Activated CD8-positive, alpha-beta memory T cell treated with anti-CD3 and anti-CD28 coated beads, Interleukin-2, amount 50 U/mL, for 1 hour (primary cell): ENCODE results near the gene POU2F1.

ENCODE experiments used
- DNase-seq: peaks from one replicate; pipeline ENCODE4 v3.0.0-alpha.2; 2020; ENCODE audit errors: extremely low read depth

Gene POU2F1

DNA sequence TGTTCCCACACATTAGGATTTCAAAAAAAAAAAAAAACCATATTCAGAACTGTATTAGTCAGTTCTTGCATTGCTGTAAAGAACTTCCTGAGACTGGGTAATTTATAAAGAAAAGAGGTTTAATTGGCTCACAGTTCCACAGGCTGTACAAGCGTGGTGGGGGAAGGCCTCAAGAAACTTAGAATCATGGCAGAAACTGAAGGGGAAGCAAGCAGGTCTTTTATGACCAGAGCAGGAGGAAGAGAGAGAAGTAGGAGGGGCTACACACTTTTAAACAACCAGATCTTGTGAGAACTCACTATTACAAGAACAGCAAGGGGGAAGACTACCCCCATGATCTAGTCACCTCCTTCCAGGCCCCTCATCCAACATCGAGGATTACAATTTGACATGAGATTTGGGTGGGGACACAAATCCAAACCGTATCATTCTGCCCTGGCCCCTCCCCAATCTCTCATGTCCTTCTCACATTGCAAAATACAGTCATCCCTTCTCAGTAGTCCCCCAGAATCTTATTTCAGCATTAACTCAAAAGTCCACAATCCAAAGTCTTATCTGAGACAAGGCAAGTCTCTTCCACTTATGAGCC is 51.8 kb downstream of the POU2F1 start:
- DNase-seq, result no peak

DNA sequence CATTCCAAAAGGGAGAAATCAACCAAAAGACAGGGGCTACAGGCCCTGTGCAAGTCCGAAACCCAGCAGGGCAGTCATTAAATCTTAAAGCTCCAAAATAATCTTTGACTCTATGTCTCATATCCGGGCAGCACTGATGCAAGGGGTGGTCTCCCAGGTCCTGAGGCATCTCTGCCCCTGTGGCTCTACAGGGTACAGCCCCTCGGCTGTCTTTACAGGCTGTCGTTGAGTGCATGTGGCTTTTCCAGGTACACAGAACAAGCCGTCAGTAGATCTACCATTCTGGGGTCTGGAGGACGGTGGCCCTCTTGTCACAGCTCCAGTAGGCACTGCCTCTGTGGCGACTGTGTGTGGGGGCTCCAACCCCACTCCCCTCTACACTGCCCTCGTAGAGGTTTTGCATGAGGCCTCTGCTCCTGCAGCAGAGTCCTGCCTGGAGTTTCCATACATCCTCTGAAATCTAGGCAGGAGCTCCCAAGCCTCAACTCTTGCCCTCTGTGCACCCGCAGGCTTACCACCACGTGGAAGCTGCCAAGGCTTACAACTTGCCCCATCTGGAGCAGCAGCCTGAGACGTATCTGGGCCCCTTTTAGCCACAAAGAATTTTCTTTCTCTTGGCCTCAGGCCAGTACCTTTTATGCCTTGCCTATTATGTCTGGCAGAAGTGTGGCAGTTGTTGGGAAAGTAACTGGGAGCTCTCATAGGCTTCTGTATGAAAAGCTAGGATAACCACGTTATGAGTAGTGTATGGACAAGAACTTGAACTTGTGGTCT is 52.5 kb downstream of the POU2F1 start:
- DNase-seq, result no peak

DNA sequence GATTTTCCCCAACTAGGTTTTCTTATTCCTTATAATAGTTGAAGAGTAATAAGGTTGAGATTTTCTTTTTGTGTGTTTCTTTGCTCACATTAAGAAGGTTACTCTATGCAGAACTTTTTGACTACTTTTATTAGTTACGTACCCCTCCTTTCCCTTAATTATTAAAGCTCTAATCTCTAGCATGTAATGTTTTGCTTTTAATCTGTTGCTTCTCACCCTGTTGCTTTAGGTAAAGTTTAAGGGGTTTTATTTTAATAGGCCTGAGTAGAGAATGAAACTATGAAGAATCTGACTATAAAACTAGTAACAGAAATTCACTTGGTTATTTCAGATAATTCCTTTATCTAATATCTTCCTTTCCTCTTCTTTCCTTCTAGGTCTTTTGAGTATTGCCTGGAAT is 53.4 kb downstream of the POU2F1 start:
- no peak for DNase-seq

DNA sequence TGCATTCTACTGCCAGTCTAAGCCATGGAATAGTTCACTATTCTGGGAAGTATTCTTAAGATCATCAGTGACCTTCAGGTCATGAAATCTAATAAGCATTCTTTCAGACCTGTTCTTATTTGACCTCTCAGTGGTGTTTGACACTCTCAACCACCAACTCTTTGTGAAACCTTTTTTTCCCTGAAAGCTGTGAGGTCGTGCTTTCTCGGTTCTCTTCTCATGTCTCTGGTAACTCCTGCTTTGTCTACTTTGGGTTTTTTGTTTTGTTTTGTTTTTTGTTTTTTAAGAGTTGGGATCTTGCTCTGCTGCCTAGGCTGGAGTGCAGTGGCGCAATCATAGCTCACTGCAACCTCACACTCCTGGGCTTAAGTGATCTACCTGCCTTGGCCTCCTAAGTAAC is 56.3 kb downstream of the POU2F1 start:
- no peak for DNase-seq

DNA sequence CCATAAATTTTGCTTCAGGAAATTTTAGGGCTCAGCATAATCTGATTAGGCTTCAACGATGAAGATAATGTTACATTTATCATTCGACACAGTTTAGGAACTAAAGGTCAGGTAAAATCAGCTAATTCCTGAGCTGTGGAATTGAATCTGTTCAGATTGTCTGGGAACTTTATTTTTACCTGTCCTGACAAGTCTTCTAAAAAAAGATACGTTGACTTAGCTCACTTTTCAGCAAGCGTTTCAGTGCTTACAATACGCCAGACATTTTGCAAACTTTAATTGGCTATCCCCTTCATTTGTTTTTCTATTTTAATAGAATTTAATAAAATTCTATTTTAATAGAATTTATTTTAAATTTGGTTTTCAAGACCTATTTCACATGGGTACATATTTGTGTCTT is 57.8 kb downstream of the POU2F1 start:
- no peak for DNase-seq

DNA sequence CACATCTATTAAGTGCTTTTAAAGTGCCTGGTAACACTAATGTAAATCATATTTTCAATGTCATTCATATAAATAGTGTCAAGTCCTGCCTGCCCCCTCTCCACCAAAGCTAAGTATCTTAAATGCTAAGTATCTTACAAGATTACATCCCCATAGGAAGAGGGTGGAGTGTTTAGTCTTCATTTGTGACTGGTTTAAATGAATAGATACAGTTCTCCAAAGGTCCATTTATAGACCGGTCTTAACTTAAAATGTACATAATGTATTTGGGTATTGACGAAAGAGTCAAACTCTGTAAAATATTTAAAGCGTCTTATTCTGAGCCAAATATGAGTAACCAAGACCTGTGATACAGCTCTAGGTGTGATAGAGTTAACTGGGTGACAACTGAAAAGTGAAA is 60.2 kb downstream of the POU2F1 start:
- DNase-seq, result no peak

DNA sequence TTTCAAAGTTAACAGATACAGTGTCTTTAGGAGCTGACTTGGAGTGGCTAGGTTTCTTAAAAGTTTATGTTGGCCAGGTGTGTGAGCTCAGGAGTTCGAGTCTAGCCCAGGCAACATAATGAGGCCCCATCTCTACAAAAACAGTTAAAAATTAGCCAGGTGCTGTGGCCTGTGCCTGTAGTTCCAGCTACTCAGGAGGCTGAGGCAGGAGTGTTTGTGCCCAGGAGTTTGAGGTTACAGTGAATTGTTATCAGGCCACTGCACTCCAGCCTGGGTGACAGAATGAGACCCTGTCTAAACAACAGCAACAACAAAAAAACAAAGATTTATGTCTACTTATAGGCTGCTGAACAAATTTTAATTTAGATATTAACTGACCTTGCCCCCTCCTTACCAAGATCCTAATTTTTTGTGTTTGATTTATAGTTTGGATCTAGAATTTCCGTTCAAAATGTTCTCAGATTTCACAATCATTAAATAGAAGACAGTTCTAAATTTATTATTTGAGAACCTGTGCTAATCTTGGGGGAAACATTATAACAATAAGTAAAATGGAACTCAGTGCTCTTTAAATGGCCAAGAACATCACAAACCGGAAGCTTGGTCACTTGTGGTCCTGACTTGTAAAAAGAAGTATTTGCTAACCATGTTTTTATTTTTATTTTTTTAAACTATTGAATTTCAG is 67.8 kb downstream of the POU2F1 start:
- no peak for DNase-seq

DNA sequence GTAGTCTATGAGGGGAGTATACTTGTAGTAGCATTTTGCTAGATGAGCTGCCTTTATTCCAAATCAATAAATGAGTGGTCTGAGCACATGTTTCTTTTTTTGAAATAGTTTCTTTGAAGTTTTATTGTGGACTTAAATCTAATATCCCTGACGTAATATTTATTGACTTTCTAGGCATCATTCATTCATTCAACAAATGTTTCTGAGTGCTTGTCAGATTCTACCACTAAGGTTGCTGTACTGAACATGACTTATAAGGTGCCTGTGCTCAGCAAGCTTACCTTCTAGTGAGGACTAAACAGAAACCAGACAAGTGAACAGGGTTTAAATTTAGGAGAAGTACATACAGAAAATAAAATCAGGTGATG is 68.4 kb downstream of the POU2F1 start:
- DNase-seq, result no peak

DNA sequence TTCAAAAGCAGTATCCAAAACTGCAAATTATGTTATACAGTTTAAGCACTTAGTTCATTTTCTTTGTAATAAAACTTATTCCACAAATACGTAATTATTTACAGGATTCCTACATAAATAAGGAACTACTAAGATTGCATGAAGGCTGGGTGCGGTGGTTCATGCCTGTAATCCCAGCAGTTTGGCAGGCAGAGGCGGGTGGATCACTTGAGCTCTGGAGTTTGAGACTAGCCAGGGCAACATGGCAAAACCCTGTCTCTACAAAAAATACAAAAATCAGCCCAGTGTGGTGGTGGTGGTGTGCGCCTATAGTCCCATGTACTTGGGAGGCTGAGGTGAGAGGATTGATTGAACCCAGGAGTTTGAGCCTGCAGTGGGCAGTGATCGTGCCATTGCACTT is 69.3 kb downstream of the POU2F1 start:
- no peak for DNase-seq

DNA sequence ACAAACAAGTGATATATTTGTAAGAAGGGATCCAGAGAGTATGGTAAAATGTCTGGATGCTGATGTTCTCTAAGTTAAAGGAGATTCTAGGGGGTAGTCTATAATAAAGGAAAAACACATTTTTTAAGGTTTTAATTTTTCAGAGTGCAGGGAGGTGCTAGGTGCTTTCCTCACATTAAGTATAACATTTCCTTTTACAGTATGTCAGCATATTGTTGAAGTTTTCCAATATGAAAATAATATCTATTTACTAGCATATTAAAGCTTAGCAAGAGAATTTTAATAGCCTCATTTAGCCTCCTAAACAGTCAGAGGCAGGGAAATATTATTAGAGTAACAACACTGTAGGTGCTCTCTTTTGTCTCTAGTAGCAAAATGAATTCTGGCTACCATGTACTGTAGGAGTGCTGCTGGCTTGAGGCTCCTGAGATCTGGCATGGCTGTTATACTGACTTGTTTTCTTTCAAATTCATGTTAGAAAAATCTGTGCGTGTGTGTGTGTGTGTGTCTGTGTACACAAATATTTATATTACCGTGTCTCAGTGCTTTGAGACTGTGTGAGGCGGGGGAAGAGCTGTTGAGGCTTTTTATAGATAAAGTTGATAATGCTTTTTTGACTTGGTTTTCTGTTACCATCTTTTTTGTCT is 71.0 kb downstream of the POU2F1 start:
- DNase-seq, result no peak

DNA sequence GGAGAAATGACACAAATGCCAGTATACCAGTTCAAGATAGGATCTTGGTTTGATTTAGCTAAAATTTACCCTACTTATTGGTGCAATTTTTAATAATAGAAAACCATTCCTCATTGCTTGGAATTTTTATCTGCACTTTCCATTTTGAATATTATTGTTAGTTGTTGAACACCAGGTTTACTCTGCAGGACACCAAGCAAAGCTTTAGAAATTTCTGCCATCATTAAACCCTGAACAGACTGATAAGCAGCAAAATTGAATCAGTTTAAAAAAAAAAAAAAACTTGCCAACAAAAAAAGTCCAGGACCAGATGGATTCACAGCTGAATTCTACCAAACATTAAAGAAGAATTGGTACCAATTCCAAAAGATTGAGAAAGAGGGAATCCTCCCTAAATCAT is 71.5 kb downstream of the POU2F1 start:
- DNase-seq, result no peak

DNA sequence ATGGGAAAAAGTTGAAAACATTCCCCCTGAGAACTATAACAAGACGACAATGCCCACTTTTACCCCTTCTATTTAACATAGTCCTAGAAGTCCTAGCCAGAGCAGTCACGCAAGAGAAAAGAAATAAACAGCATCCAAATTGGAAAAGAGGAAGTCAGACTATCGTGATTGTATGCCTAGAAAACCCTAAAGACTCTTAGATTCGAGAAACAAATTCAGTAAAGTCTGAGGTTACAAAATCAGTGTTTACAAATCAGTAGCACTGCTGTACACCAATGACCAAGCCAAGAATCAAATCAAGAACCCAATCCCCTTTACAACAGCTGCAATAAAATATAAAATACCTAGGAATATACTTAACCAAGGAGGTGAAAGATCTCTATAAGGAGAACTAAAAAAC is 72.4 kb downstream of the POU2F1 start:
- no peak for DNase-seq

DNA sequence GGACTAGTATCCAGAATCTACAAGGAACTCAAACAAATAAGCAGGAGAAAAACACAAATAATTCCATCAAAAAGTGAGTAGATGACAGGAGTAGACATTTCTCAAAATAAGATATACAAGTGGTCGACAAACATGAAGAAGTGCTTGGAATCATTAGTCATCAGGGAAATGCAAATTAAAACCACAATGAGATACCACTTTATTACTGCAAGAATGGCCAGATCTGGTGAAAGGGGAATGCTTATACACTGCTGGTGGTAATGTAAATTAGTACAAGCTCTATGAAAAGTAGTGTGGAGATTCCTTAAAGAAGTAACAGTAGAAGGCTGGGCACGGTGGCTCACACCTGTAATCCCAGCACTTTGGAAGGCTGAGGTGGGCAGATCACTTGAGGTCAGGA is 73.8 kb downstream of the POU2F1 start:
- no peak for DNase-seq

DNA sequence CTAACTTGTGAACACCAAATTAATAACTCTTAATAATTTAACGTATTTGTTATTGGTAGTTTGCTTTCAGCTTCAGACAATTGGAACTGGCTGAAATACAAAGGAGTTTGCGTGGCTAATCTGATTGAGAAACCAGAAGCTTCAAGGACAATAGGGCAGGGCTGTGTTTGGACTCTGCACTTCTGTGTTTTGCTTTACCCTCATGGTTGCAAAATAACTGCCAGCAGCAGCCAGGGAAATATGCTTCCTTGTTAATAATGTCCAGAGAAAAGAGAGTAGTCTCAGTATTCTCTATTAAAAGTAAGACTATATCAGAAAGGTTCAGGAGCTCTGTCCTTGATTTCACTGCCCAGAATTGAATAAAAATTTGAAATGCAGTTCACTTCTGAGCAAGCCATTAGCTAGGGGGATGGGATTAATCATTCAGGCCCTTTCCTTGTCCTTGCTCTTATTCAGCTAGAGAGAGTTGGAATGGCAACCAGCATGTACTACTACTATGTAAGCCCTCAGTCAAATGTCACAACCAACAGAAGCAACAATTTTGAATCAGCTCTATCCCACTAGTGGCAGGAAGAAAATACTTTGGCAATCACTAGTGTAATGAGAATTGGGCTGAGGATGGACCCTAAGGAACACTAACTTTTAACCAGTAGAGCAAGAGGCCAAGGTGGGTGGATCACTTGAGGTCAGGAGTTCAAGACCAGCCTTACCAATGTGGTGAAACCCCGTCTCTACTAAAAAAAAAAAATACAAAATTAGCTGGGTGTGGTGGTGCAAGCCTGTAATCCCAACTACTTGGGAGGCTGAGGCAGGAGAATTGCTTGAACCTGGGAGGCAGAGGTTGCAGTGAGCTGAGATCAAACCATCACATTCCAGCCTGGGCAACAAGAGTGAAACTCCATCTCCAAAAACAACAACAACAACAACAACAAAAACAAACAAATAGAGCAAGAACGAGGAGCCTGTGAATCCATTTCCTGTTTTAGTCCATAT is 76.8 kb downstream of the POU2F1 start:
- DNase-seq, result no peak

DNA sequence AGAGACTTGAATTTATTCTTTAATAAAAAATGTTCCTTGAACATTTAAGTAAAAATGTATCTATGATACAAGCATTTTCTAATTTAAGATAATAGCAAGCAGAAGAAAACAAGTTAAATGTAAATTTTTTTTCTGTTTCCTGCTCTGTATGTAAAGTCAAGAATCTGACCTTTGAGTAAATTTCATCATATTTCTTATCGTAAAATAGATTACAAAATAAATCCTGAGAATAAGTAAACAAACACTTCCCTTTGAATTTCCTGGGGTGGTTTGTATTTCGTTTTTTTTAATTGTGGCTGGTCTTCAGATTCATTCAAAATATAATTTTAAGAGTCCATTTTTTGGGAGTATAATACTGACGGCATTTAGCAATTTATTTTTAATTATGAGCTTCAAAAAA is 77.6 kb downstream of the POU2F1 start:
- no peak for DNase-seq

DNA sequence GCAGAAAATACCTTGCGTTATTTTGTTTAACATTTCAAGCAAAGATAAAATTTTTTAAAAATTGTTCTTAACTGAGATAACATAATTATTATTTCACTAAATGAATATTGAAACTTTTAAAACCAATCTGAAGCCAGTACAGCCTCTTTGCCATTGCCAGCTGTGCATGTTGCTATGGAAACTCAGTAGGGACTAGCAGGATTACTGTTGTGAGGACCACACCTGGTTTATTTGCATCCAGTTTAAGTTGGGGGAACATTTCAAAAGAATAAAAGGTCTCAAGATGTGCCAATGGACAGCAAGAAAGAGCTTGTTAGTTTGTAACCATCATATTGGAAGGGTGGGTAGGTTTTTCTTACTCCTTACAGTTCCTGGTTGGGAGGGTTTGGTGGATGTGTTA is 80.7 kb downstream of the POU2F1 start:
- DNase-seq, result no peak

DNA sequence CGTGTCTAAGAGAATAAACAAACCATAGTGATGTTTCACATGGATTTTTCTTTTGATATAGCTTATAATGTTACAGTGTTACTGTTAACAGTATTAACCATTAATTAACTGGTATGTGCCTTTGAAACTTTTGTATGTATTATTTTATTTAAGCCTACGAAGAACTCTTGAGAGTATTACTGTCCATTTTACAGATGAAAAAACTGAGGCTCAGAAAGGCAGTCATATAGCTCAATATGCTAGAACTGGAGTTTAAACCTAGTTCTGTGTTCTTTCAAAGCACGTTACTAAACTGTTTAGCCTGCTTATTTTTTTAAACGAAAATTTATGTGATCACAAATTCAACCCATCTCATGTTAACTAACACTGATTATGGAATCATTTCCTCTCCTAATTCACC is 83.5 kb downstream of the POU2F1 start:
- no peak for DNase-seq

DNA sequence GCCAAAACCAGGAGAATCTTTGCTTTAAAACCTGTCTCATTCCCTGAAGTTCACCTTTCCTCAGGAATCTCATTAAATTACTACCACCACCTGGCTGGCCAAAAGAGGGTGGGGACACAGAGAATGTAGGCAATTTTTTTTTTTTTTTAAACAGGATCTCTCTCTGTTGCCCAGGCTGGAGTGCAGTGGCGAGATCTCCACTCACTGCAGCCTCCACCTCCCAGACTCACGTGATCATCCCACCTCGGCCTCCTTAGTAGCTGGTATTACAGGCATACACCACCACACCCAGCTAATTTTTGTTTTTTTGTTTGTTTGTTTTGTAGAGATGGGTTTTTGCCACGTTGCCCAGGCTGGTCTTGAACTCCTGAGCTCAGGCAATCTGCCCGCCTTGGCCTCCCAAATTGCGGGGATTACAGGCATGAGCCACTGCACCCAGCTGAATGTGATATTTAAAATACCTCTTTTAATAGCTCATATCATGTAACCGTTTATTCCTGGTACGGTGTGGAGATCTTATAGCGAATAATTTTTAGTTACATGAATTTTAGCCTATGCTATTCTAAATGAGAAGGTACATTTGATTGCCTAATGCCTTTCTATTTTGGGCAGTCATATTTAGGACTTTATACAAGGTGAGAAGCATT is 84.5 kb downstream of the POU2F1 start:
- DNase-seq, result no peak

DNA sequence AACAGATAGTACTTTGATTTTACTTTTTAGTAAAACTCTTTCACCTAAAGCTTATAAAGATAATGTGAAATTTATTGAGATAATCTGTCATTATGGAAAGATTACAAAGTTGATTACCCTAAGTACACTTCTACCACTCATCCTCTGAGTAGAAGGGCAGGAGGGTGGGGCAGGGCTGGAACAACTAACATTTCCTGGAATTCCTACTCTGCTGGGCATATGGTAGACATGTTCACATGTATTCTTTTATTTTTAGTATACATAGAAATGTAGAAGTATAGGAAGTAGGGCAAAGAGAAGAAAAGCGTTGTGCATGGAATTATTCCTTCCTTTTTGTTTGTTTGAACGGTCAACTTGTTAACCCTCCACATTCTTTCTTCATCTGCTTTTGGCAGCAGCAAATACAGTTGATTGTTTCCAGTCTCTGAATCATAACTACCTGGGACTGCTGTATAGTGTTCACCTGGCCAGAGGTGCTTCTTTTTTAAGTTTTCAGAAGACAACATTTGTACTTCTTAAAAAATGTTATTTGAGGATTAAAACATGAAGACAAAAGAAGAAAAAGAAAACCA is 85.1 kb downstream of the POU2F1 start:
- DNase-seq, result no peak

DNA sequence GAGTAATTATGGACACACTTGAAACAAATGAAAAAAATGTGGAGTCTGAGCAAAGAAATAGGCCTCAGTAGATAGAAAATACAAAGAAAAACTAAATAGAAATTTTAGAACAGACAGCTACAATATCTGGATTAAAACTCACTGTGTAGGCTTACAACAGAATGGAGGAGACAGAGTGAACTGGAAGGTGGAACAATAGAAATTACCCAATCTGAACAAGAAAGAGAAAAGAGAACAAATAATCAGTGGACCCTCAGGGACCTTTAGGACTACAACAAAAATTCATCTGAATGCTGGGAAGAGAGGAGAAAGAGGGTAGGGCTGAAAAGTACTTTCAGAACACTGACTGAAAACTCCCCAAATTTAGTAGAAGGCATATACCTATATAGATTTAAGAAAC is 90.0 kb downstream of the POU2F1 start:
- no peak for DNase-seq

DNA sequence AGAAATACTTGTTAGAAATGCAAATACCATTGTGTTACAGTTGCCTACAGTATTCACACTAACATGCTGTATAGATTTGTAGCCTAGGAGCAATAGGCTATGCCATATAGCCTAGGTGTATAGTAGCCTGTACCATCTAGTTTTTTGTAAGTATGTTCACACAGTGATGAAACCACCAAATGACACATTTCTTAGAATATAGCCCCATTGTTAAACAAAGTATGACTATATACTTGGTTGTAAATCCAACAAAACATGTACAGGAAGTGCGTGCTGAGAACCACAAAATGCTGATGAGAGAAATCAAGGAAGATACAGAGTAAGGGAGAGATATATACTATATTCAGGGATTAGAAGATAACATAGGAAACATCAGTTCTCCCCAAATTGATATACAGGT is 92.2 kb downstream of the POU2F1 start:
- no peak for DNase-seq
